ENCODE results near the gene IFT27. TPM values are rescaled to one million over a fixed set of nuclear protein-coding genes. Genes with fewer than 3 reads are reported as not detected.

Gene IFT27
- total and polyA plus RNA-seq, 9 donors, result 19.2 to 26.7 (median 23.9) TPM

DNA sequence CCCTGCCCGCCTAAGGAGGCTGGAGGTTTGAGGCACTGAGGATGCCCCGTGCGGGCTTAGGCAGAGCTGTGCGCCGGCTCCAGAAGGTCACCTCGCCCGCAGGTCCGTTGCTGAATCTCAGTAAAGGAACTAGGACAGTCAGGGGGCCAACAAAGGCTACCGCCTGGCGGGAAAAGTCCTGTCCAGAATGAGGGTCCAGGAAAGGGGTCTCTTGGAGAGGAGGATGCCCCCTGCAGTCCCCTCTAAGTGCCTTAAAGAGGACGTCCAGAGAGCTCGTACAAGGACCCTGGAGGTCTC lies 40.4 kb upstream of the IFT27 start:
- WGBS (ENCODE audit: insufficient coverage), result 4% methylated on average over 11 of the region's 12 CpGs
- no peak overlapping the region for H3K4me3 ChIP-seq (ENCODE audit: low read length)
- H3K36me3 ChIP-seq (ENCODE audit: control insufficient read depth, insufficient read depth, low read length), result no peaks in the 10 kb centered on the region
- H3K9me3 ChIP-seq (replicated peaks; ENCODE audit: control insufficient read depth, low read depth, low read length), result no peaks in the 10 kb centered on the region
- H3K4me1 ChIP-seq (ENCODE audit: control insufficient read depth, insufficient read depth, low read length), result peaks cover 18% of the 10 kb centered on the region
- DNase-seq, result no peak
- H3K27ac ChIP-seq (ENCODE audit: low read length), result no peak overlapping the region
- H3K27me3 ChIP-seq (ENCODE audit: control insufficient read depth, insufficient read depth, low read length), result peaks cover 72% of the 10 kb centered on the region

DNA sequence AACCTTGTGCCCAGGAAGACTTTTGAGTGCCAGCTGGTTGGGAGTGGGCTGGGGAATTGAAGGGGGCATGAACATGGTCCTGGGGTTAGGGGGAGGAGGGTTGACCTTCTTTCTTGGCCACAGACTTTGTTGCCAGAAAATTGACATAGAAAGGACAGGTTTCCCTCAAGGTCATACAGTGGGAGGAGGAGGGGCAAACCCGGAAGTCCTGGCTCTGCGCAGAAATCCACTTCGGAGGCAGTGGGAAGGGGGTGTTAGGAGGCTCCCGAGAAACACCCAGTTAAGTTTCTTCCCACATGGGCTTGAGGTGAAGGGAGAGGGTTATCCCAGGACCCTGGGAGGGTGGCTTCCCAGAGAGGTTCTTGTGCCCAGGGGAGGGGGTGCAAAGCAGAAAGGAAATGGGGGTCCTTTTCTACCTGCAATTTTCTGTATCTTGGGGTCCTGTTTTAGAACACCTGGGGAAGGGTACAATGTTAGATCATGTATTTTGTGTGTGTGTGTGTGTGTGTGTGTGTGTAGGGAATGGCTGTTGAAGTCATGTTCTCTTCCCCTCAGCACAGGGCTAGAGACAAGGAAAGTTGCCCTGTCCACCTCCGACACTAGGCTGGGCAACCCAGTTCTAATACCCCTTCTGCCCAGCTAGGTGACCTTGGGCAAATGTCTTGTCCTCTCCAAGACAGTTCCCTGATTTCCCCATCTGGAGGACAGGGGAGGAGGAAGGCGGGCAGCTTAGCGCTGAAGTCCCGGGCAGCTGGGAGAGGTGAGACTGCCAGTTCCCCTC lies 39.8 kb upstream of the IFT27 start:
- WGBS (ENCODE audit: insufficient coverage), result 15% methylated on average over 3 of the region's 8 CpGs
- Histone ChIP-seq H3K36me3 (ENCODE audit: control insufficient read depth, insufficient read depth, low read length) (no peaks in the 10 kb centered on the region), H3K27ac (ENCODE audit: low read length) (no peak overlapping the region), H3K4me3 (ENCODE audit: low read length) (no peak overlapping the region), H3K9me3 (replicated peaks; ENCODE audit: control insufficient read depth, low read depth, low read length) (no peaks in the 10 kb centered on the region), H3K4me1 (ENCODE audit: control insufficient read depth, insufficient read depth, low read length) (peaks cover 18% of the 10 kb centered on the region), H3K27me3 (ENCODE audit: control insufficient read depth, insufficient read depth, low read length) (peaks cover 69% of the 10 kb centered on the region)
- DNase-seq, result no peak

DNA sequence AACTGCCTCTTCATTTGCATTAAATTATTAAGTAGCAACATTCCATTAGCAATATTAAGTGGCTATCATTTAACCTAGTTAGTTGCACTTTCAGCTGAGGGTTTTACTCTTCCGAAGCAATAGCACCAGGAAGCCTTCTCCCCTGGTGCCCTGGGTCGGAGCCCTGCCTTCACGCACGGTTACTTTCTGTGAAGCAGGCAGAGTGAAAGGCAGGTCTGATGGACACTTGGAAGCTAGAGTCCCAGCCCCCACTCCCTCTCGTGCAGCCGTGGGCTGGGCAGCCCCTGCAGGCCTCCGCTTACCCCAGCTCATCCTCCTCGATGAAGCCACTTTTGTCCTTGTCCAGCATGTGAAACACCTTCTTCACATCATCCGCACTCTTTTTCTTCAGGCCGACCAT lies 38.9 kb upstream of the IFT27 start:
- 64% methylated on average over 5 of the region's 10 CpGs for WGBS (ENCODE audit: insufficient coverage)
- DNase-seq, result no peak
- Histone ChIP-seq H3K9me3 (replicated peaks; ENCODE audit: control insufficient read depth, low read depth, low read length) (no peaks in the 10 kb centered on the region), H3K4me3 (ENCODE audit: low read length) (no peak overlapping the region), H3K36me3 (ENCODE audit: control insufficient read depth, insufficient read depth, low read length) (no peaks in the 10 kb centered on the region), H3K27me3 (ENCODE audit: control insufficient read depth, insufficient read depth, low read length) (peaks cover 65% of the 10 kb centered on the region), H3K27ac (ENCODE audit: low read length) (no peak overlapping the region), H3K4me1 (ENCODE audit: control insufficient read depth, insufficient read depth, low read length) (peaks cover 18% of the 10 kb centered on the region)

DNA sequence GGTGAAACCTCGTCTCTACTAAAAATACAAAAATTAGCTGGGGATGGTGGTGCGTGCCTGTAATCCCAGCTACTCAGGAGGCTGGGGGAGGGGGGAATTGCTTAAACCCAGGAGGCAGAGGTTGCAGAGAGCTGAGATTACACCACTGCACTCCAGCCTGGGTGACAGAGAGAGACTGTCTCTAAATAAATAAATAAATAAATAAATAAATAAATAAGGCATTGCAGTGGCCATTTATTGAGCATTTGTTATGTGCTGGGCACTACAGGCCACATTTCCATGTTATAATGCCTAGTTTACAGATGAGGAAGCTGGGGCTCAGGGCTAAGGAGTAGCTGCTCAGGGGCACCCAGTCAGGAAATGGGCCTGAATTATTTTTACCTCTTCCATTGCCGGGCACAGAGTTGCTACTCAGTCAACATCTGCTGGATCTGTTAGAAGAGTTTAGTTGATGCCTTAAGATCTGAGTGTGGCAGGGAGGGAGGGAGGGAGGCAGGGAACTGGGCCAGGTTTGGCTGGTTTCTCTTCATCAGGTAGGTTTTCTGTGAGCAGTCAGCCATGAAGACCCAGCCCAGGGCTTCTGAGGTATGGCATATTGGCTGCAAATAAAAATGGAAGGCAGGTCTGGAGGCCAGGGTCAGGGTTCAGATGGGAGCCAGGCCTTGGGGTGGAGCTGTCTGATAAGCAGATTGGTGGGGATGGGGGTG lies 35.3 kb upstream of the IFT27 start:
- no peak for DNase-seq
- Histone ChIP-seq H3K4me3 (ENCODE audit: low read length) (no peak overlapping the region), H3K27me3 (ENCODE audit: control insufficient read depth, insufficient read depth, low read length) (peaks cover 42% of the 10 kb centered on the region), H3K4me1 (ENCODE audit: control insufficient read depth, insufficient read depth, low read length) (peaks cover 8% of the 10 kb centered on the region), H3K27ac (ENCODE audit: low read length) (no peak overlapping the region), H3K9me3 (replicated peaks; ENCODE audit: control insufficient read depth, low read depth, low read length) (no peaks in the 10 kb centered on the region), H3K36me3 (ENCODE audit: control insufficient read depth, insufficient read depth, low read length) (no peaks in the 10 kb centered on the region)
- no CpG with 5 or more reads among the region's 3 CpGs for WGBS (ENCODE audit: insufficient coverage)

DNA sequence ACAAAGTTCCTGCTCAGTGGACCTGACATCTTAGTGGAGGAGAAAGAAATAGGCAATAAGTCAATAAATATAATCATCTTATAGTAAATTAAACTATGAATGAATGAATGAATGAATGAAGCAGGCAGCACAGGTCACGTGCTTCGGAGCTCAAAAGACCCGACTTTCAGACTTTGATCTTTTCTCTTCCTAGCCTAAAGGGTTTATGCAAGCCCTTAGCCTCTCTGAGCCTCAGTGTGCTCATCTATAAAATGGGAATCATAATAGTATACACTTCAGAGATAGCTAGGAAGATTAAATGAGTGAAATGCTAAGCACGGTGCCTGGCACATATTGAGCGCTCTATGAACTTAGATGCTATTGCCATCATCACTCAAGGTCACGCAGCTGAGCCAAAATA lies 33.4 kb upstream of the IFT27 start:
- peaks cover 40% of the 10 kb centered on the region for H3K27me3 ChIP-seq (ENCODE audit: control insufficient read depth, insufficient read depth, low read length)
- 96% methylated on average over 3 of the region's 6 CpGs for WGBS (ENCODE audit: insufficient coverage)
- H3K27ac ChIP-seq (ENCODE audit: low read length), result no peak overlapping the region

DNA sequence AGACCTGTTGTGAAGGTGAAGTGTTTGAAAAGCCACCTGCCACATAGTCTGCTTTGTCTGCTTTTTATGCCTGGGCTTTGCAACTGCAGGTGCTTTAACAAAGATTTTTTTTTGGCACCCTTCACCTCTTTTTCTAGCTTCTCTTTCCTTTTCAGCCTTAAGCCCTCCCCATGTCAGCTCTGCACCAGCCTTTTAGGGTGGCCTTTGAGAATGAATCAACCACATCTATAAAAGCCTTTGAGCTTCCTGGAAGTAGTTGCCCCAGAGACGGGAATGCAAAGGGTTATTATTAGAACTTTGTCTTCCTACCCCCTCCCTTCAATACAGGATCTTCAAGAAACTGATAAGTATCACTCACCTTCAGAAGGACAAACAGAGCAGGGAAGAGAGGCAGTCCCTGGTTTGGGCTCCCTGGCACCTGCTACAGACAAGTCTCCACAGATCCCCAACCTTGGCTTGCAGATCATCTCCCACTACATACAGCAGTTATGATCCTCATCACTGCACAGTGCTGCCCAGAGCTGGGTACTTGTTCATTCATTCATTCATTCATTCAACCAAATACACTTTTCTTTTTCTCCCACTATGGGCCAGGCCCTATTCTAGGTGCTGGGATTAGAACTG lies 32.9 kb upstream of the IFT27 start:
- no peaks in the 10 kb centered on the region for H3K36me3 ChIP-seq (ENCODE audit: control insufficient read depth, insufficient read depth, low read length)
- H3K4me1 ChIP-seq (ENCODE audit: control insufficient read depth, insufficient read depth, low read length), result peaks cover 6% of the 10 kb centered on the region
- H3K9me3 ChIP-seq (replicated peaks; ENCODE audit: control insufficient read depth, low read depth, low read length), result no peaks in the 10 kb centered on the region
- no CpG with 5 or more reads among the region's 1 CpG for WGBS (ENCODE audit: insufficient coverage)
- no peak overlapping the region for H3K4me3 ChIP-seq (ENCODE audit: low read length)
- H3K27me3 ChIP-seq (ENCODE audit: control insufficient read depth, insufficient read depth, low read length), result peaks cover 40% of the 10 kb centered on the region
- no peak for DNase-seq
- no peak overlapping the region for H3K27ac ChIP-seq (ENCODE audit: low read length)

More for the DNA sequence above, 33.4 kb upstream of the IFT27 start:
- Histone ChIP-seq H3K36me3 (ENCODE audit: control insufficient read depth, insufficient read depth, low read length) (no peaks in the 10 kb centered on the region), H3K4me1 (ENCODE audit: control insufficient read depth, insufficient read depth, low read length) (peaks cover 6% of the 10 kb centered on the region), H3K9me3 (replicated peaks; ENCODE audit: control insufficient read depth, low read depth, low read length) (no peaks in the 10 kb centered on the region), H3K4me3 (ENCODE audit: low read length) (no peak overlapping the region)
- DNase-seq, result no peak

DNA sequence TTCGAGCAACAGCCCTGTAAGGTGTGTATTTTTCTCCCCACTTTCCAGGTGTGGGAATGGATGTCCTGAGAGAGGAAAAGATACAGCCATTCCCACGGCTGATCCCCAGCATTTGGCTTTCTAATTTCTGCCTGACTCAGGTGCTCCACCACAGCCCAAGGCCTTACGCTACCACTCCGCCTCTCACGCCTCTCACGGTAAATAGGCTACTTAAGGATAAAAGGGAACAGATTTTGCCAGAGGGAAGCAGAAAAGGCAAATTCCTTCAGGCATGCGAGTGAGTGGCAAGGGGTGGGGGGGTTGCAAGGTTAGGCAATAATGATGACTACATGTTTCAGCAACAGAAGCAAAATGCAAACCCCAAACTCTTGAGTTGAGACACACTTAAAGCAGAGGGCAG lies 31.7 kb upstream of the IFT27 start:
- peaks cover 34% of the 10 kb centered on the region for H3K27me3 ChIP-seq (ENCODE audit: control insufficient read depth, insufficient read depth, low read length)

DNA sequence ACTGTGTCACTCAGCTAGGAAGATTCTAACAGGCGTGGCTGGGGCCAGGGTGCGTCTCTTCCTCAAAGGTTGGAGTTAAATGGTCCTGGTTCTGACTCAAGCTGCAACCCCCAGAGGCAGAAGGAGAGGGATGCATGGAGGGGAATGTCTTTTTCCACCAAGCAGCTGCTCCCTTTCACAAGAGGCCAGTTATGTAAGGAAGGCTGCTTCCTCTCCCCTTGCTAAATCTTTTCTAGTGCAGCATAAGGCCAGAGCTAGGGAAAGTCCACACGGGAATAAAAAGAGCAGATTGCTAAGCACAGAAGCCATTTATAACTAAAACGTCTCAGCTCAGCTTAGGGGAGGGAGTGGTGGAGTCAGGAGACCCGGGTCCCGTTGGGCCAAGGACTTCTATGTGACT lies 30.9 kb upstream of the IFT27 start:
- WGBS (ENCODE audit: insufficient coverage), result 44% methylated on average over 4 of the region's 6 CpGs
- DNase-seq, result peak; percentile 41
- peaks cover 34% of the 10 kb centered on the region for H3K27me3 ChIP-seq (ENCODE audit: control insufficient read depth, insufficient read depth, low read length)

More for the DNA sequence above, 31.7 kb upstream of the IFT27 start:
- Histone ChIP-seq H3K27ac (ENCODE audit: low read length) (no peak overlapping the region), H3K4me1 (ENCODE audit: control insufficient read depth, insufficient read depth, low read length) (peaks cover 6% of the 10 kb centered on the region), H3K9me3 (replicated peaks; ENCODE audit: control insufficient read depth, low read depth, low read length) (no peaks in the 10 kb centered on the region), H3K4me3 (ENCODE audit: low read length) (no peak overlapping the region), H3K36me3 (ENCODE audit: control insufficient read depth, insufficient read depth, low read length) (no peaks in the 10 kb centered on the region)
- WGBS (ENCODE audit: insufficient coverage), result 81% methylated on average over 5 of the region's 7 CpGs
- no peak for DNase-seq

DNA sequence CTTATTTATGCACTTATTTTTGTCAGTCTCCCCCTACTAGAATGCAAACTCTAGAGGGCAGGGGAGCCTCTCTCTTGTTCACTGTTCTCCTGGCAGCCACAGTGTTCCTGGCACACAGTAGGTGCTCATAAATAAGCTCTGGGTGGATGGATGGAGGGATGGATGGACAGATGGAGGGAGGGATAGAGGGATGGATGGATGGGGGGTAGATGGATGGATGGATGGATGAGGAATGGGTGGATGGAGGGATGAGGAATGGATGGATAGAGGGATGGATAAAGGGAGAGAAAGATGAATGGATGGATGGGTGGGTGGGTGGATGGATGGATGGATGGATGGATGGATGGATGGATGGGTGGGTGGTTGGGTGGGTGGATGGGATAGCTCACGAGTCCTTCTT lies 27.4 kb upstream of the IFT27 start:
- peaks cover 6% of the 10 kb centered on the region for H3K4me1 ChIP-seq (ENCODE audit: control insufficient read depth, insufficient read depth, low read length)
- H3K27me3 ChIP-seq (ENCODE audit: control insufficient read depth, insufficient read depth, low read length), result peaks cover 32% of the 10 kb centered on the region
- no peak overlapping the region for H3K27ac ChIP-seq (ENCODE audit: low read length)
- no peak overlapping the region for H3K4me3 ChIP-seq (ENCODE audit: low read length)
- no peaks in the 10 kb centered on the region for H3K36me3 ChIP-seq (ENCODE audit: control insufficient read depth, insufficient read depth, low read length)
- no peak for DNase-seq
- WGBS (ENCODE audit: insufficient coverage), result no CpG with 5 or more reads among the region's 1 CpG
- no peaks in the 10 kb centered on the region for H3K9me3 ChIP-seq (replicated peaks; ENCODE audit: control insufficient read depth, low read depth, low read length)

More for the DNA sequence above, 30.9 kb upstream of the IFT27 start:
- Histone ChIP-seq H3K4me3 (ENCODE audit: low read length) (no peak overlapping the region), H3K9me3 (replicated peaks; ENCODE audit: control insufficient read depth, low read depth, low read length) (no peaks in the 10 kb centered on the region), H3K36me3 (ENCODE audit: control insufficient read depth, insufficient read depth, low read length) (no peaks in the 10 kb centered on the region), H3K4me1 (ENCODE audit: control insufficient read depth, insufficient read depth, low read length) (peaks cover 6% of the 10 kb centered on the region), H3K27ac (ENCODE audit: low read length) (no peak overlapping the region)

DNA sequence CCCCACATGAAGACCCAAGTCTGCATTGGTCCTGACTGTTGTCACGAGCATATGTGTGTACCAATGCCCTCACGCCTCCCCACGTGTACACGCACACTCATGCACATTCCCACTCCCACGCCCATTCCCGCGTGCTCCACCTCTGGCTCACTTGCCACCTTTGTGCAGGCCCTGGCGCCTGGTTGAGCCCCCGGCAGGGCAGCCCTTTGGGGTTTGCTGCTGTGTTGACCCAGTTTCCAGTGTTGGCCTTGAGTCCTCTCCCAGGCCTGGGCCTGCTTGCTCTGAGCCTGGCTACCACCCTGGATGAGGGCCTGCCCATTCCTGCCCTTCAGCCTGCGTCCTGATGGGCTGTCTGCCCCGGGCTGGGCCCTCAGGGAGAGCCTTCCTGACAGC lies 22.8 kb upstream of the IFT27 start:
- DNase-seq, result no peak
- peaks cover 12% of the 10 kb centered on the region for H3K27me3 ChIP-seq (ENCODE audit: control insufficient read depth, insufficient read depth, low read length)
- 69% methylated on average over 10 of the region's 11 CpGs for WGBS (ENCODE audit: insufficient coverage)
- no peaks in the 10 kb centered on the region for H3K9me3 ChIP-seq (replicated peaks; ENCODE audit: control insufficient read depth, low read depth, low read length)
- peaks cover 8% of the 10 kb centered on the region for H3K4me1 ChIP-seq (ENCODE audit: control insufficient read depth, insufficient read depth, low read length)
- H3K27ac ChIP-seq (ENCODE audit: low read length), result no peak overlapping the region
- no peak overlapping the region for H3K4me3 ChIP-seq (ENCODE audit: low read length)
- H3K36me3 ChIP-seq (ENCODE audit: control insufficient read depth, insufficient read depth, low read length), result no peaks in the 10 kb centered on the region
